SJCRH30 (cell line): ENCODE results near the gene PLCL1. TPM values are rescaled to one million over a fixed set of nuclear protein-coding genes. Genes with fewer than 3 reads are reported as not detected.

Source experiments
- DNase-seq, 2 experiments: peaks; one replicate each; pipeline ENCODE4 v3.0.0-alpha.2; 2015 to 2020
- H3K27ac ChIP-seq: fragments of 250-450 bp; sonication (Bioruptor Pico); 2 replicates; pipeline ENCODE4 v1.5.1; 2020; ENCODE audit warnings: mild to moderate bottlenecking, moderate library complexity
- H3K27me3 ChIP-seq: fragments of 250-450 bp; sonication (Bioruptor Pico); 2 replicates; pipeline ENCODE4 v1.5.1; 2020; ENCODE audit warnings: mild to moderate bottlenecking, moderate library complexity
- H3K36me3 ChIP-seq: fragments of 250-450 bp; sonication (Bioruptor Pico); 2 replicates; pipeline ENCODE4 v1.5.1; 2020; ENCODE audit warnings: mild to moderate bottlenecking, moderate library complexity
- H3K4me1 ChIP-seq: fragments of 250-450 bp; sonication (Bioruptor Pico); 2 replicates; pipeline ENCODE4 v1.5.1; 2020; ENCODE audit warnings: mild to moderate bottlenecking, moderate library complexity
- H3K4me3 ChIP-seq: fragments of 250-450 bp; sonication (Bioruptor Pico); 2 replicates; pipeline ENCODE4 v1.5.1; 2020; ENCODE audit warnings: mild to moderate bottlenecking, moderate library complexity
- H3K9me3 ChIP-seq: fragments of 250-450 bp; sonication (Bioruptor Pico); replicated peaks from 2 replicates; pipeline ENCODE4 v1.5.1; 2020; ENCODE audit warnings: mild to moderate bottlenecking, moderate library complexity
- total RNA-seq: library from RNA; depleted of rRNA; stranded (reverse); fragments of >200 nt; shearing (Covaris generic); gene quantifications from 2 replicates; pipeline ENCODE4 v1.2.3, GENCODE V29; 2014

The PLCL1 gene
- total RNA-seq, 1 experiment from 2014 or later, result not detected

DNA sequence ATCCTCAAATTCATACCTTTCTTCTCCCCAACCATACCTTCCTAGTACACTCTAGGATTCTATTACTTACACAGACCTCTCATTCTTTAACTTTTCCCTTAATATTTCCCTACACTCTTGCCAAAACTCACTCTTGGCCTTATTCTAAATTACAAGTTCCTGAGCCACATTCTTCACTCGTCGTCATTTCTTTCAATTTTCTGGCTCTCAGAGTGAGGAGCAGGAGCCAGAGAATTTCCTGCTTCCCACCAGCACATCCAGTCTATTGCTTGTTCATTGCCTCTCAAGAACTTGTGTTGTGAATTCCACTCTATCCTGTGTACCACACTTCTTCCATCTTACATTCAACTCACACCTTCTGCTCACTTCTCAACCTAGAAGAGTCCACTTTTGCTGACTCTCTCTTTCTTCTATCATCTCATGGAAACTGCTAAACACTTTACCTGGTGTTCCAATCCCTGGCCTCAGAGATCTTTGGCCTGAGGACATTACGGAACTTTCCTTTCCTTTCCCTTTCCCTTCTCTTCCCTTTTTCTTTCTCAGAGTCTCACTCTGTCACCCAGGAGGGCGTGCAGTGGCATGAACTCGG, 171.6 kb downstream of the PLCL1 start:
- Histone ChIP-seq H3K36me3 (no peaks in the 10 kb centered on the region), H3K4me1 (no peaks in the 10 kb centered on the region), H3K27ac (no peak overlapping the region), H3K27me3 (no peaks in the 10 kb centered on the region), H3K9me3 (no peaks in the 10 kb centered on the region), H3K4me3 (no peak overlapping the region)
- DNase-seq, result no peak

DNA sequence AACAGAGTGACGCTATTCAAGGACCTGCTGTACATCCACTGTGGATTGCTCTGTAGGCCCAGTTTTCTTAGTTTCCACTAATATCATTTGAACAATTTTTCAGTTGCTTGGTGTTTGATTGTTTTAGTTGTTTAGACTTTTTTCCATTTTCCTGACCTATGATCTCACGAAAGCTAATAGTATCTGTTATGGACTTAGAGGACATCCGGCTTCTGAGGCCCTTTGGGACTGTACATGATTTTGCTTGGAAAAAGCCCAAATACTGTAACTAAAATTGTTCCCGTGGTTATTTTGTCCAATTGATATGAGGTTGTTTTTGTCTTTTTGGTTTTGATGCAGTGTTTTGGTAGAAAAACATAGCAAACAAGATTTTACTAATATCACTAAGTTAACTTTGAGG, 174.6 kb downstream of the PLCL1 start:
- no peak for DNase-seq
- no peaks in the 10 kb centered on the region for H3K9me3 ChIP-seq
- H3K36me3 ChIP-seq, result no peaks in the 10 kb centered on the region
- no peak overlapping the region for H3K27ac ChIP-seq
- H3K4me1 ChIP-seq, result no peaks in the 10 kb centered on the region
- H3K4me3 ChIP-seq, result no peak overlapping the region
- no peaks in the 10 kb centered on the region for H3K27me3 ChIP-seq

DNA sequence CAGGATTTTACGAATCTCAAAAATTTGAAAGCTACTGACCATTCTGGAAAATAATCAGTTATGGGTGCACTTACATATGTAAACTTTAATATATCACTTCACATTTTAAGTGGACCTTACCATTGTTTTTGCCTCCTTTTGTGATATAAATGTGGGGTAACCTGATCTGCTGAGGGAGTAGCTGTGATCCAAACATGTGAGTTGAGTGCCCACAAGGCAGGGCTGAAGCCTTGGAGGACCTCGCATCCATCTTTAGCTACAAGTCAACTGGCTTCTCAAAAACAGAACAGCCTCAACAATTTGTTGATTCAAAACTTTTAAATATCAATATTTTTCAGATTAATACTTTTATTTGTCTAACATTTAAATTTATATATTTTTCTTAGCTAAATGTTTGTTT, 178.2 kb downstream of the PLCL1 start:
- Histone ChIP-seq H3K4me3 (no peak overlapping the region), H3K4me1 (no peaks in the 10 kb centered on the region), H3K27me3 (no peaks in the 10 kb centered on the region), H3K36me3 (no peaks in the 10 kb centered on the region), H3K27ac (no peak overlapping the region), H3K9me3 (no peaks in the 10 kb centered on the region)
- no peak for DNase-seq

DNA sequence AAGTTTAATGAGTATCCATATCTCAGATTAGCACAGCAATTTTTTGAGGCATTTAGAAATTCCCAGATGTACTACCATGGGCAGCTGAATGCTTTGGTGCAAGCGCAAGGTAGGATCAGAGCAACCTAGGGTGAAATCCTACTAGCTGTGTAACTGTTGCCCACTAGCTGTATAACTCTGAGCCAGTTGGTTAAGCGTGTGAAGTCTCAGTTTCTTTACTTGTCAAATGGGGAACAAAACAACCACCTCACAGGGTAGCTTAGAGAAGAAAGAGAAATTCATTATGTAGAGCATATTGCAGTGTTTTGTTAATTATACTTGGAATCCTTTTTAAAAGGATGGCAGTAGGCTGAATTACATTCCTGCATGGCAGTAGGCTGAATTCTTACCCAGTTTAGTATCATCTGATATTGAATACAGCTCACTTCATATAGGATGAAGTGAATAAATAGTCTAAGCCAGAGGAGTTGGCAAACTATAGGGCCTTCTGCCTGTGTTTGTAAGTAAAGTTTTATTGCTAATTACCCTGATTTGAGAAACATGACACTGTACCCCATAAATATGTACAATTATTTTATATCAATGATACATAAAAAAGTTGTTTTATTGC, 180.7 kb downstream of the PLCL1 start:
- Histone ChIP-seq H3K4me1 (no peaks in the 10 kb centered on the region), H3K9me3 (no peaks in the 10 kb centered on the region), H3K27me3 (no peaks in the 10 kb centered on the region), H3K4me3 (no peak overlapping the region), H3K36me3 (no peaks in the 10 kb centered on the region), H3K27ac (no peak overlapping the region)
- DNase-seq, result no peak

- Histone ChIP-seq H3K27ac (no peak overlapping the region), H3K4me3 (no peak overlapping the region), H3K27me3 (no peaks in the 10 kb centered on the region), H3K36me3 (no peaks in the 10 kb centered on the region), H3K4me1 (no peaks in the 10 kb centered on the region), H3K9me3 (no peaks in the 10 kb centered on the region; the same call in 1 of the 2 replicates)
- no peak for DNase-seq
Measured at GRCh38 chr2:197986977-197987376, 182.6 kb downstream of the PLCL1 start.

DNA sequence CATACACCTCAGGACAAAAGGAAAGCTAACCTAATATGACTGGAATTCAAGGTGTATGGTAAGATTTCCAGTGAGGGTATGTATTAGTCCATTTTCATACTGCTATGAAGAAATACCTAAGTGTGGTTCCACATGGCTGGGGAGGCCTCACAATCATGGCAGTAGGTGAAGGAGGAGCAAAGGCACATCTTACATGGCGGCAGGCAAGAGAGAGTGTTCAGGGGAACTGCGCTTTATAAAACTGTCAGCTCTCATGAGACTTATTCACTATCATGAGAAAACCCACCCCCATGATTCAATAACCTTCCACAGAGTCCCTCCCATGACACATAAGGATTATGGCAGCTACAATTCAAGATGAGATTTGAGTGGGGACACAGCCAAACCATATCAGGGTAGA, 186.0 kb downstream of the PLCL1 start:
- H3K9me3 ChIP-seq, result no peaks in the 10 kb centered on the region; the same call in 1 of the 2 replicates
- no peaks in the 10 kb centered on the region for H3K4me1 ChIP-seq
- no peak overlapping the region for H3K4me3 ChIP-seq
- H3K36me3 ChIP-seq, result no peaks in the 10 kb centered on the region
- H3K27ac ChIP-seq, result no peak overlapping the region
- no peak for DNase-seq
- no peaks in the 10 kb centered on the region for H3K27me3 ChIP-seq

GRCh38 chr2:197992482-197993133, 188.2 kb downstream of the PLCL1 start:
- H3K4me3 ChIP-seq, result no peak overlapping the region
- no peaks in the 10 kb centered on the region for H3K36me3 ChIP-seq
- H3K4me1 ChIP-seq, result no peaks in the 10 kb centered on the region
- H3K27ac ChIP-seq, result no peak overlapping the region
- no peaks in the 10 kb centered on the region; the same call in 1 of the 2 replicates for H3K9me3 ChIP-seq
- no peak for DNase-seq
- H3K27me3 ChIP-seq, result no peaks in the 10 kb centered on the region

DNA sequence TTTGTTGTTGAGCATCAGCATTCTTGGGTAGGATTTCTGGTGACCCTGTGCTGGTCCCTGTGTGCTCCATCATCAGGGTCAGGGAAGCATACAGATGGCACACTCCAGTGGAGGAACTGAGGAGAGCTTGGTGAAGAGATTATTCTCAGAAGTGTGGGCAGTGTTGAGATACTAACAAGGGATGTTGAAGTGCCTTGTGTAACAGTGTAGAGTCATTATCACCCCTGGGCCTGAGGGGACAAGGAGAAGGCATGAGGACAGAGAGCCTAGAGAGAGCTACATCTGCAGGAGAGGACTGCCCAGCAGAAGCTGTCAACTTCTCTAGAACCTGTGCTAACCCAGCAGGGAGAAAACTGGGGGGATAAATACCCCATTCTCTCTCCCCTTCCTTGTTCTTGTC, 189.0 kb downstream of the PLCL1 start:
- H3K9me3 ChIP-seq, result no peaks in the 10 kb centered on the region; the same call in 1 of the 2 replicates
- DNase-seq, result no peak

GRCh38 chr2:197993830-197994229, 189.4 kb downstream of the PLCL1 start:
- no peaks in the 10 kb centered on the region for H3K36me3 ChIP-seq
- no peaks in the 10 kb centered on the region for H3K4me1 ChIP-seq
- H3K9me3 ChIP-seq, result no peaks in the 10 kb centered on the region; the same call in 1 of the 2 replicates
- H3K27me3 ChIP-seq, result no peaks in the 10 kb centered on the region
- no peak overlapping the region for H3K4me3 ChIP-seq
- no peak overlapping the region for H3K27ac ChIP-seq
- no peak for DNase-seq

More for the DNA sequence above, 189.0 kb downstream of the PLCL1 start:
- Histone ChIP-seq H3K4me1 (no peaks in the 10 kb centered on the region), H3K36me3 (no peaks in the 10 kb centered on the region), H3K27me3 (no peaks in the 10 kb centered on the region), H3K27ac (no peak overlapping the region), H3K4me3 (no peak overlapping the region)

DNA sequence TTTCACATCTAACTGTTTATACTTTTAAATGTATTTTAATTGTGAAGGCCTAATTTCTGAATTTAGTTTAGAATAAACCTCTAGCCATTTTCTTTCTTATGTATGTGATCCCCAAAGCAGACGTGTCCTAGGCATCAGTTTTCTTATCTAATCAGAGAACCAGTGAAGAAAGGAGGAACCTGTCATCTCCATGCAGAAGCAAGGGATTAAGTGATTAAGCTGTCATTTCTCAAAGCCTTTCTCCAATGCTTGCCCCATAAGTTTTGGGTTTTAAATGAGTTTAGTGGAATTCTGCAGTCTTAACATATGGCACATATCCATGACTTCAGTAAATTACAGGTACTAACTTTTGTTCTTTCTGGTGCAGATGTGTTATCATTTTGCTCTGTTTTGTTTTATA, 190.4 kb downstream of the PLCL1 start:
- H3K27ac ChIP-seq, result no peak overlapping the region
- H3K9me3 ChIP-seq, result no peaks in the 10 kb centered on the region; the same call in 1 of the 2 replicates
- no peaks in the 10 kb centered on the region for H3K4me1 ChIP-seq
- H3K27me3 ChIP-seq, result no peaks in the 10 kb centered on the region
- no peak overlapping the region for H3K4me3 ChIP-seq
- DNase-seq, result no peak
- H3K36me3 ChIP-seq, result no peaks in the 10 kb centered on the region

DNA sequence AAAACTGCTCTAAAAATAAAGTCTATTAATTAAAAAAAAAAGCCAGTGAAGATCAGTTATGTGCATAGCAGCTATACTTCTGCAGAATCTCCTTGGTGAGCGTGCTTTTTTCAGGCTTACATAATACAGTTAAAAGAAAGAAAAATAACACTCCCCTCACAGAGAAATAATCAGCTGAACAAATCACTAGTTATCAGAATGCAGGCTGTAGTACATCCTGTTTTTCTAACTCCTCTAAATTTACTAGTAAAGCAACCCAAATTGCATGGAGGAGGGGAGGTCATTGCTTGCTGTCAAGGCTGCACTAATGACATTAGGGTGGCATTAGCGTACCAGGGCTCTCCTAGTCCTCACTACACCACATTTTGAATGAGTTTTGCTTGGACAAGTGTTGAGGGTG, 192.2 kb downstream of the PLCL1 start:
- Histone ChIP-seq H3K4me3 (no peak overlapping the region), H3K27me3 (no peaks in the 10 kb centered on the region), H3K4me1 (no peaks in the 10 kb centered on the region), H3K36me3 (no peaks in the 10 kb centered on the region), H3K27ac (no peak overlapping the region), H3K9me3 (no peaks in the 10 kb centered on the region)
- DNase-seq, result no peak

DNA sequence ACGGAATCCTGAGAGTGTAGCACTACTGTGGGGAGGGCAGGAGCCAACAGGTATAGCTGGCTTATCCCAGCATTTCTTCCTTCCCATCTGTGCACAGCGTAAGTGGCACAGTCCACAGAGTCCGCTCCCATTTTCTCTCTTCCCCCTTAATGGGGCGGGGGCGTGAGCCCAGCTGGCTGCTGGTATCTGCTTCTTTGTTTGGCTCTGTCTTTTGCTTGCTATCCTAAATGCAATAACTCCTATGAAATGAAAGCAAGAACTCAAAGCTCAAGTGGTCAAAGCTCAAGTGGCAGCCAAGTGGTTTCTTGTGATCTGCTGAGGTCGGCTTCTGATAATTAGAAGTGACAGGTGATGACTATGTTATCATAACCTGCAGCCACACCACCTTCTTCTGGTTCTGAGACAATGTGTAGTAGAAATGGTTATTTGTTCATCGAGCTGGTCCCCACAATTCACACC, 192.7 kb downstream of the PLCL1 start:
- H3K27ac ChIP-seq, result no peak overlapping the region

GRCh38 chr2:197998702-197999101, 194.3 kb downstream of the PLCL1 start:
- no peaks in the 10 kb centered on the region for H3K27me3 ChIP-seq
- no peak overlapping the region for H3K27ac ChIP-seq
- H3K4me1 ChIP-seq, result no peaks in the 10 kb centered on the region
- no peaks in the 10 kb centered on the region for H3K9me3 ChIP-seq
- no peaks in the 10 kb centered on the region for H3K36me3 ChIP-seq
- no peak overlapping the region for H3K4me3 ChIP-seq
- no peak for DNase-seq

More for the DNA sequence above, 192.7 kb downstream of the PLCL1 start:
- H3K4me1 ChIP-seq, result no peaks in the 10 kb centered on the region
- H3K36me3 ChIP-seq, result no peaks in the 10 kb centered on the region
- H3K27me3 ChIP-seq, result no peaks in the 10 kb centered on the region
- H3K4me3 ChIP-seq, result no peak overlapping the region
- H3K9me3 ChIP-seq, result no peaks in the 10 kb centered on the region
- DNase-seq, result no peak

DNA sequence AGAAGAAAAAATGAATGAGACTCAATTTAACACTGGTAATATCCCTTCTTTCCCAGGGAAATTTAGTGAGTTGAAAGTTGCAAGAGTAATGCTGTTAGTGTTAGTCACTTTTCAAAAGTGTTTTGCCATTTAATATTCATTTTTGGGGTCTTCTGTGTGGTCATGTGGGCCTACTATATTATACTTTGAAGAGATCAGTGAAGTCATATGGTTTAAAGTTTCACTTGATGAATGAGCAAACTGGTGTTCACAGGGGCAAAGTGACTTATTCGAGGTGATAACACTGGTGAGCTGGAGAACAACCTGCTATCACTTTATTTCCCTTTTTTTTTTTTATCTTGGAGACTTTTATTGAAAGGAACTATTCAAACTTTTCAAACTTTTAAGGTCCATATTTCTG, 196.0 kb downstream of the PLCL1 start:
- Histone ChIP-seq H3K27ac (no peak overlapping the region), H3K9me3 (no peaks in the 10 kb centered on the region), H3K27me3 (no peaks in the 10 kb centered on the region), H3K4me3 (no peak overlapping the region), H3K4me1 (no peaks in the 10 kb centered on the region), H3K36me3 (no peaks in the 10 kb centered on the region)
- no peak for DNase-seq

DNA sequence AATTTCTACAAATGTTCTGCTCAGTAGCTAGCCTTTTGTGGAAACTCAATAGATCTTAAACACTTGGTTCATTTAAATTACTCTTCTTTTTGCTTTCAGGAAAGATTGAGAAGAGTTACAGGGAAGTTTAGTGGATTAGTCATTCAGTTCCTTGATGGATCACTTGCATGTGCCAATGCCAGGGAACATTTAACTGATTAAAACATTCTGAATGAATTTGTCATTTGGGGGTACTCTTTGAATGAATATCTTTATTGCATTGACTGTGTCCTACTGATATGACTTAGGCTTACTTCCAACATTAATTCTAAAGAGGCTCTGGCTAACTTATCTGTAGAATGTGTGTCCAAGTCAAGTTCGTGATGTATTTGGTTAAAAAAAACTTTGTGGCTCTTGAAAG, 199.8 kb downstream of the PLCL1 start:
- no peaks in the 10 kb centered on the region for H3K27me3 ChIP-seq
- H3K36me3 ChIP-seq, result no peaks in the 10 kb centered on the region
- H3K4me1 ChIP-seq, result no peaks in the 10 kb centered on the region
- no peak overlapping the region for H3K27ac ChIP-seq
- H3K9me3 ChIP-seq, result no peaks in the 10 kb centered on the region
- no peak for DNase-seq
- no peak overlapping the region for H3K4me3 ChIP-seq
